ENCODE data around the gene ZNF500. TPM values are rescaled to one million over a fixed set of nuclear protein-coding genes. Genes with fewer than 3 reads are reported as not detected.

The ZNF500 gene
- total RNA-seq, 1 experiment from 2014 or later: 20.1 TPM

DNA sequence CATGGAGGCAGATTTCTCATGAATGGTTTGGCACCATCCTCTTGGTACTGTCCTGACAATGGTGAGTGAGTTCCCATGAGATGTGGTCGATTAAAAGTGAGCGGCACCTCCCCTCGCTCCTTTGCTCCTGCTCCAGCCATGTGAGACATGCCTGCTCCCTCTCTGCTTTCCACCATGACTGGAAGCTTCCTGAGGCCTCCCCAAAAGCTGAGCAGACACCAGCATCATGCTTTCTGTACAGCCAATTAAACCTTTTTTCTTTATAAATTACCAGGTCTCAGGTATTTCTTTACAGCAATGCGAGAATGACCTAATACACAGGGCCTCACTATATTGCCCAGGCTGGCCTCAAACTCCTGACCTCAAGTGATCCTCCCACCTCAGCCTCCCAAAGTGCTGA lies 12.1 kb downstream of the ZNF500 start:
- no peaks in the 10 kb centered on the region for H3K4me1 ChIP-seq (ENCODE audit: control insufficient read depth in 1 of 2, insufficient read depth in 2 of 2, low read length in 2 of 2)
- POLR2A ChIA-PET: no interaction called here

DNA sequence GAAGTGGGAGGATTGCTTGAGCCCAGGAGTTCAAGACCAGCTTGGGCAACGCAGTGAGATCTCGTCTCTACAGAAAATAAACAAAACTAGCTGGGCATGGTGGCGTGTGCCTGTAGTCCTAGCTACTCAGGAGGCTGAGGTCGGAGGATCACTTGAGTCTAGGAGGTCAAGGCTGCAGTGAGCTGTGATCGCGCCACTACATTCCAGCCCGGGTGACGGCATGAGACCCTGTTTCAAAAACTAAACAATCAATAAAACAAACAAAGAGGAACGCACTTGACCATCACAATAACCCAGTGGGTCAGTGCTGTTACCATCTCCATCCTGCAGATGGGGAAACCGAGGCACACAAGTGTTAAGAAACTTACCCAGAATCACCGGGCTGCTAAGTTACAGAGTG lies 13.7 kb downstream of the ZNF500 start:
- ChIA-PET CTCF (no interaction called here), RAD21 (ENCODE audit: low non-redundant PET in 1 of 2, low total read pairs in 2 of 2, uncharacterized antibody in 2 of 2, unreplicated experiment in 2 of 2) (no interaction called here), POLR2A (no interaction called here)
- Histone ChIP-seq H3K4me3 (replicated peaks in 1 of 2; ENCODE audit: low read depth in 1 of 2, low read length in 2 of 2) (no peak overlapping the region), H3K27ac (ENCODE audit: low read depth, low read length) (no peak overlapping the region), H3K27me3 (ENCODE audit: insufficient read depth, low read length) (no peaks in the 10 kb centered on the region), H3K79me2 (ENCODE audit: insufficient read depth, low read length) (peaks cover 4% of the 10 kb centered on the region; the same call in 1 of the 2 replicates), H3K9ac (ENCODE audit: low read length) (no peak overlapping the region), H3K9me3 (ENCODE audit: control insufficient read depth in 1 of 2, insufficient read depth in 1 of 2, low read depth in 1 of 2, low read length in 2 of 2) (peaks cover 0 to 4% of the 10 kb centered on the region in 2 experiments; a peak in 1 of 4 replicates), H3K4me2 (ENCODE audit: low read length) (no peak overlapping the region), H2AFZ (ENCODE audit: low read depth, low read length, poor library complexity, severe bottlenecking) (no peak overlapping the region), H3K9me2 (ENCODE audit: insufficient read depth) (no peaks in the 10 kb centered on the region), H3K36me3 (ENCODE audit: control insufficient read depth in 1 of 2, insufficient read depth in 2 of 2, low read length in 2 of 2) (peaks cover 12% of the 10 kb centered on the region in 2 experiments; a peak in 3 of 4 replicates), H4K20me1 (ENCODE audit: insufficient read depth) (no peaks in the 10 kb centered on the region), H3K4me1 (ENCODE audit: control insufficient read depth in 1 of 2, insufficient read depth in 2 of 2, low read length in 2 of 2) (no peaks in the 10 kb centered on the region)
- intact Hi-C loops (cut with micrococcal nuclease): no loop called here
- BruUV-seq (replicated peaks): no TSS peak
- no peak for DNase-seq (ENCODE audit: low read depth, low spot score)
- TF ChIP-seq FOSL1 (IDR thresholded peaks at IDR 0.05; ENCODE audit: low read depth) (no peak), SRF (IDR thresholded peaks at IDR 0.05; ENCODE audit: low read depth) (no peak), EGR1 (IDR thresholded peaks at IDR 0.05; ENCODE audit: low read depth) (no peak), ELF1 (IDR thresholded peaks at IDR 0.05; ENCODE audit: borderline replicate concordance, low read depth) (no peak), CBX3 (IDR thresholded peaks at IDR 0.05; ENCODE audit: low read depth) (no peak), POLR2AphosphoS5 (IDR thresholded peaks at IDR 0.05; ENCODE audit: low read depth, low read length) (no peak)
- TF ChIP-seq, protein P1, sequence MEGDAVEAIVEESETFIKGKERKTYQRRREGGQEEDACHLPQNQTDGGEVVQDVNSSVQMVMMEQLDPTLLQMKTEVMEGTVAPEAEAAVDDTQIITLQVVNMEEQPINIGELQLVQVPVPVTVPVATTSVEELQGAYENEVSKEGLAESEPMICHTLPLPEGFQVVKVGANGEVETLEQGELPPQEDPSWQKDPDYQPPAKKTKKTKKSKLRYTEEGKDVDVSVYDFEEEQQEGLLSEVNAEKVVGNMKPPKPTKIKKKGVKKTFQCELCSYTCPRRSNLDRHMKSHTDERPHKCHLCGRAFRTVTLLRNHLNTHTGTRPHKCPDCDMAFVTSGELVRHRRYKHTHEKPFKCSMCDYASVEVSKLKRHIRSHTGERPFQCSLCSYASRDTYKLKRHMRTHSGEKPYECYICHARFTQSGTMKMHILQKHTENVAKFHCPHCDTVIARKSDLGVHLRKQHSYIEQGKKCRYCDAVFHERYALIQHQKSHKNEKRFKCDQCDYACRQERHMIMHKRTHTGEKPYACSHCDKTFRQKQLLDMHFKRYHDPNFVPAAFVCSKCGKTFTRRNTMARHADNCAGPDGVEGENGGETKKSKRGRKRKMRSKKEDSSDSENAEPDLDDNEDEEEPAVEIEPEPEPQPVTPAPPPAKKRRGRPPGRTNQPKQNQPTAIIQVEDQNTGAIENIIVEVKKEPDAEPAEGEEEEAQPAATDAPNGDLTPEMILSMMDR (IDR thresholded peaks at IDR 0.05 in 2 of 3, conservative IDR thresholded peaks at IDR 0.05 in 1 of 3; ENCODE audit: borderline replicate concordance in 1 of 3, insufficient read depth in 1 of 3, low read depth in 2 of 3, low read length in 2 of 3): no peak
- ATAC-seq: no peak

More for the DNA sequence above, 12.1 kb downstream of the ZNF500 start:
- no TSS peak for BruUV-seq (replicated peaks)
- no peaks in the 10 kb centered on the region for H3K27me3 ChIP-seq (ENCODE audit: insufficient read depth, low read length)
- H3K27ac ChIP-seq (ENCODE audit: low read depth, low read length): no peak overlapping the region
- H3K4me2 ChIP-seq (ENCODE audit: low read length): no peak overlapping the region
- no peak overlapping the region for H3K4me3 ChIP-seq (replicated peaks in 1 of 2; ENCODE audit: low read depth in 1 of 2, low read length in 2 of 2)
- intact Hi-C loops (cut with micrococcal nuclease): no loop called here
- peaks cover 4% of the 10 kb centered on the region; the same call in 1 of the 2 replicates for H3K79me2 ChIP-seq (ENCODE audit: insufficient read depth, low read length)
- ChIA-PET CTCF (no interaction called here), RAD21 (ENCODE audit: low non-redundant PET in 1 of 2, low total read pairs in 2 of 2, uncharacterized antibody in 2 of 2, unreplicated experiment in 2 of 2) (no interaction called here)
- H3K9me3 ChIP-seq (ENCODE audit: control insufficient read depth in 1 of 2, insufficient read depth in 1 of 2, low read depth in 1 of 2, low read length in 2 of 2): peaks cover 0 to 4% of the 10 kb centered on the region in 2 experiments; a peak in 1 of 4 replicates
- no peak for ATAC-seq
- H4K20me1 ChIP-seq (ENCODE audit: insufficient read depth): no peaks in the 10 kb centered on the region
- no peak overlapping the region for H3K9ac ChIP-seq (ENCODE audit: low read length)
- TF ChIP-seq RAD21 (IDR thresholded peaks at IDR 0.05; ENCODE audit: low read depth): no peak
- TF ChIP-seq, protein P2, sequence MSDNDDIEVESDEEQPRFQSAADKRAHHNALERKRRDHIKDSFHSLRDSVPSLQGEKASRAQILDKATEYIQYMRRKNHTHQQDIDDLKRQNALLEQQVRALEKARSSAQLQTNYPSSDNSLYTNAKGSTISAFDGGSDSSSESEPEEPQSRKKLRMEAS (IDR thresholded peaks at IDR 0.05): no peak
- TF ChIP-seq, protein P1 (IDR thresholded peaks at IDR 0.05 in 2 of 3, conservative IDR thresholded peaks at IDR 0.05 in 1 of 3; ENCODE audit: borderline replicate concordance in 1 of 3, insufficient read depth in 1 of 3, low read depth in 2 of 3, low read length in 2 of 3): no peak
- no peak for TF ChIP-seq EZH2phosphoT487 (IDR thresholded peaks at IDR 0.05; ENCODE audit: borderline replicate concordance)
- TF ChIP-seq ELF1 (IDR thresholded peaks at IDR 0.05; ENCODE audit: borderline replicate concordance, low read depth): no peak
- TF ChIP-seq JUND (IDR thresholded peaks at IDR 0.05): no peak
- DNase-seq (ENCODE audit: low read depth, low spot score): no peak
- H2AFZ ChIP-seq (ENCODE audit: low read depth, low read length, poor library complexity, severe bottlenecking): no peak overlapping the region
- peaks cover 14 to 21% of the 10 kb centered on the region in 2 experiments; a peak in 3 of 4 replicates for H3K36me3 ChIP-seq (ENCODE audit: control insufficient read depth in 1 of 2, insufficient read depth in 2 of 2, low read length in 2 of 2)
- no peaks in the 10 kb centered on the region for H3K9me2 ChIP-seq (ENCODE audit: insufficient read depth)
